Measurements from ENCODE around the gene GSDME.

- TF ChIP-seq CTCF (IDR thresholded peaks at IDR 0.05) (no peak), POLR2A (IDR thresholded peaks at IDR 0.05) (no peak)
These were observed 26.4 kb upstream of the GSDME start for GRCh38 chr7:24783698-24784097.

Data from upper lobe of left lung (tissue), 4 donors.